Mammary epithelial cell (primary cell): ENCODE data around the gene KCTD1.

Source experiments
- CTCF ChIP-seq, 2 donors: IDR thresholded peaks in 1 of 2; conservative IDR thresholded peaks in 1 of 2; 2 replicates each; pipeline ENCODE4 v1.5.1; 2011 to 2012; ENCODE audit warnings: inconsistent platforms in 2 of 2, low read length in 2 of 2, mild to moderate bottlenecking in 2 of 2, control low read depth in 1 of 2, low read depth in 1 of 2; ENCODE audit not compliant: insufficient read depth in 1 of 2; ENCODE audit errors: extremely low read depth in 1 of 2
- EZH2 ChIP-seq: IDR thresholded peaks from 2 replicates; pipeline ENCODE4 v1.6.1; 2012; ENCODE audit warnings: low read length, inconsistent platforms, borderline replicate concordance

- TF ChIP-seq CTCF (conservative IDR thresholded peaks at IDR 0.05 in 1 of 2, IDR thresholded peaks at IDR 0.05 in 1 of 2; ENCODE audit: extremely low read depth in 1 of 2, insufficient read depth in 1 of 2, low read depth in 1 of 2, low read length in 2 of 2) (no peak), EZH2 (no peak)
Measured at GRCh38 chr18:26561769-26562168, 13.4 kb upstream of the KCTD1 start.
